ENCODE measurements around the gene PTGER4.
"Not testable (repeated sequence)": the region's sequence is repeated elsewhere in the genome, so short reads cannot be mapped to it uniquely, and the experiment has no call there.

PTGER4 gene

GRCh38 chr5:40694433-40694832 is 14.7 kb downstream of the PTGER4 start:
- DNase-seq = no peak

DNA sequence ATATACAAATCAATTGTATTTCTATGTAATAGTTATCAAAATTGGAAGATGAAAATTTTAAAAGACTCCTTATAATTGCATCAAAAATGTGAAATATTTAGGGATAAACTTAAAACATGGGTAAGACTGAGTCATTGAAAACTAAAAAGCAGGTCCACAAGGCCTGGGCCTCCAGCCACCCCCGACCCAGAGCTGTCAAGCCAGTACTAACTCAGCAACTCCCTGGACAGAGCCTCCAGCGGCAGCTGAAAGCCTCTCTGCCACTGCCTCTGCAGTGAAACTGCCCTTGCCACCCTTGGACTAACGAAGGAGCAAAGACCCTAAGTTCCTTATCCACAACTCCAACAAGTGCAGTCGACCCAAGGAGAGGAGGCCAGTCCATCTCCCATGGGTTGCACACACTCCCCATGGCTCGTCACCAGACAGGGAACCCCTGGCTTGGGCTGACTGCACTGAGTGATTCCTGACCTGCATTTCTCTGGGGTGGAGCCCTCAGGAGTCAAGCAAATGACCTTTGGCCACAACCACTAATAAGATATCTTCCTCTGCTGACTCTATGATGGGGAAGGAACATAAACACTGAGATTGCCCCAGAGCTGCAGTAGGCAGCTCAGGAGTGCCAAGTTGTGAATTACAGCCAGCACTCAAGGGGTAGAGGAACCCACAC is 20.5 kb downstream of the PTGER4 start:
- no peak for DNase-seq

DNA sequence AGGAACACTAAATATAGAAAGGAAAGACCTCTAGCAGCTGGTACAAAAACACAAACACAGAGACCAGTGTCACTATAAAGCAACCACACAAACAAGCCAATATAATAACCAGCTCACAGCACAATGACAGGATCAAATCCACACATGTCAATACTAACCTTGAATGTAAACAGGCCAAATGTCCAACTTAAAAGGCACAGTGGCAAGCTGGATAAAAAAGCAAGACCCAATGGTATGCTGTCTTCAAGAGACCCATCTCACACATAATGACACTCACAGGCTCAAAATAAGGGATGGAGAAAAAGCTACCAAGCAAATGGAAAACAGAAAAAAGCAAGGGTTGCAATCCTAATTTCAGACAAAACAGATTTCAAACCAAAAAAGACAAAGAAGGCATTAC is 22.3 kb downstream of the PTGER4 start:
- not testable (repeated sequence) for DNase-seq

DNA sequence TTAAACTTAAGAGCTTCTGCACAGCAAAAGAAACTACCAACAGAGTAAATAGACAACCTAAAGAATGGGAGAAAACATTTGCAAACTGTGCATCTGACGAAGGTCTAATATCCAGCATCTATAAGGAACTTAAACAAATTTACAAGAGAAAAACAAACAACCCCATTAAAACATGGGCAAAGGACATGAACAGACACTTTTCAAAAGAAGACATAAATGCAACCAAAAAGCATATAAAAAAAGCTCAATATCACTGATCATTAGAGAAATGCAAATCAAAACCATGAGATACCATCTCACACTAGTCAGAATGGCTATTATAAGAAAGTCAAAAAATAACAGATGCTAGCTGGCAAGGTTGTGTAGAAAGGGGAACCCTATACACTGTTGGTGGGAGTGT is 25.8 kb downstream of the PTGER4 start:
- DNase-seq = not testable (repeated sequence)

GRCh38 chr5:40710575-40710974 is 30.9 kb downstream of the PTGER4 start:
- not testable (repeated sequence) for DNase-seq

GRCh38 chr5:40714001-40714400 is 34.3 kb downstream of the PTGER4 start:
- no peak for DNase-seq

GRCh38 chr5:40716000-40716399 is 36.3 kb downstream of the PTGER4 start:
- DNase-seq = no peak

DNA sequence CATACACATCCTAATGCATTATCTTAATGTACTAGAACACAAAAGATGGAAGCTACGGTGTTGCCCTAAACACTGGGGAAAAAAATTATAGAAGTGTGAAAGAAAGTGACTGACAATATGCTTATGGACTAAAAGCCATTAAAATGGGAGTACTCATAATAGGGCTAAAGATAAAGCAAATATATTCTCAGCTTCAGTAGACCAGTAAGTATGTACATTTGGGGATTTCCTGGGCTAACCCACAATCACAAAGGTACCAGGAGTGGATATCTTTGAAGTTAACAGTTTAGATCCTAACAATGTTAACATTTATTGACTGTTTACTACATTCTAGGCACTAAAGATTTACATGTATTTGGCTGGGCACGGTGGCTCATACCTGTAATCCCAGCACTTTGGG is 36.9 kb downstream of the PTGER4 start:
- DNase-seq = no peak

- DNase-seq = no peak
Observed at GRCh38 chr5:40717281-40717680, 37.6 kb downstream of the PTGER4 start.

GRCh38 chr5:40720069-40720468 is 40.4 kb downstream of the PTGER4 start:
- no peak for DNase-seq

DNA sequence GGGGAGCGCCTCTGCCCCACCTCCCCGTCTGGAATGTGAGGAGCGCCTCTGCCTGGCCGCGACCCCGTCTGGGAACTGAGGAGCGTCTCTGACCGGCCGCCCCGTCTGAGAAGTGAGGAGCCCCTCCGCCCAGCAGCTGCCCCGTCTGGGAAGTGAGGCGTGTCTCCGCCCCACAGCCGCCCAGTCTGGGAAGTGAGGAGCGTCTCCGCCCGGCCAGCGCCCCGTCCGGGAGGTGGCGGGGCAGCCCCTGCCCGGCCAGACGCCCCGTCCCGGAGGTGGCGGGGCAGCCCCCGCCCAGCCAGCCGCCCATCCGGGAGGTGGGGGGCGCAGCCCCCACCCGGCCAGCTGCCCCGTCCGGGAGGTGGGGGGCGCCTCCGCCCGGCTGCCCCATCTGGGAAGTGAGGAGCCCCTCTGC is 42.8 kb downstream of the PTGER4 start:
- not testable (repeated sequence) for DNase-seq

DNA sequence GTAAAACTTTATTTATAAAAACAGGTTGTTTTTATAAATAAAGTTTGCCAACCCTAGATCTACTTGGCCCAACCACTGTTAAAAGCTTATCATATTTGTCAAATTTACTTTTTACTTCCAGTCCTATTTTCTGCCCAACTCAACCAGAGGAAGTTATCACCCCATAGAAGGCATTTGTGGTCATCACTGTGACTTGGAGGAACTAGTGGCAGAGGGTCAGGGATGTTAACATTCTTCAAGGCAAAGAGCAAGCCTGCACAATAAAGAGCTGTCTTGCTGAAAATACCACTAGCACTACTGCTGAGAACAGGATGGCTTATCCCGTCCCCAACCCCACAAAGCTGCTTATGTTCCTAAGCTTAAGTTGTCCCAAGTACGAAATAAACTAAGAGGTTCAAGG is 53.7 kb downstream of the PTGER4 start:
- DNase-seq = no peak

DNA sequence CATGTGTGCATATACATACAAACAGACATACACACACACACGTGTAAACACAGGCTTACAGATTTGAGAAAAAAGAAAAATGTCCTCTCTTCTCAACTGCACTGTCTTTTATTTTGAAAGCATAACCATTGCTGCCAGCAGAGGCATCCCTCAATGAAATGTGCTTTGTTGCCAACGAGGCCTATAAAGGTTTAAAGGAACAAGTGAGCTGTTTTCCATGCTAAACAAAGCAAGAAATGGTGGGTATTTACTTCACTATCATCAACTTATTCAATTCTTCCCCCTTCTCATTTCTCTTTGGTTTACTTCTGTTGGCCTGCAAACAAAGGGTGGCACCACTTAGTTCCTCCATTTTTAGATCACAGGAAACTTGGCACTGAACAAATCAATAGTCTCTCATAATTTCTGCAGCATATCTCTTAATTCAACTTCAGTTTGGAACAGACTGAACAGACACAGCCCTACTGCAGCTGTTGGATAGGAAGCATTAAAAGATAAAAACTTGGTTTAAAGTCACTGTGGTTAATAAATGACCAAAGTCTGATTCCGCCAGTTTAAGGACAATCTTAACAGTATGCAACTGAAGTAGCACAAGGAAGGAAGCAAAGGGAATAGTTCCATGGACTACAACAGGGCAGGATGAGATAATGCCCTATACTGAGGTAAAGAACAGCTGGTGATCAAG is 54.3 kb downstream of the PTGER4 start:
- no peak for DNase-seq

GRCh38 chr5:40734986-40735385 is 55.3 kb downstream of the PTGER4 start:
- DNase-seq = no peak

DNA sequence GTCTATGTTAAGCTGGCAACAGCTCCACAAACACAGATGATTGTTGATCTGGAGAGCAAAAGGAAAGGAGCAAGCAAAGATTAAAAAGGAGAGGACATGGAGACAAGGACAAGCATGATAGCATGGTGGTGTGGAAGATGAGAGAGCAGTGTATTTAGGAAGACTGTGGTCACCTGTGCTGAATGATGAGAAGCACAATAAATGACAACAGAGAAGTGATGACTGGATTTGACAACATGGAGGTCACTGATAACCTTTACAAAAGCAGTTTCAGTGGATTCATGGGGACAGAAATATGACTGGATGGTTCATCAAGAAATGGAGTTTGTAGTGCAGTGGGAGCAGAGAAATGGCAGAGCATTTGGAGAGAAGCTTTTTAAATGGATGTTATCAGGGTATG is 55.9 kb downstream of the PTGER4 start:
- DNase-seq = no peak

DNA sequence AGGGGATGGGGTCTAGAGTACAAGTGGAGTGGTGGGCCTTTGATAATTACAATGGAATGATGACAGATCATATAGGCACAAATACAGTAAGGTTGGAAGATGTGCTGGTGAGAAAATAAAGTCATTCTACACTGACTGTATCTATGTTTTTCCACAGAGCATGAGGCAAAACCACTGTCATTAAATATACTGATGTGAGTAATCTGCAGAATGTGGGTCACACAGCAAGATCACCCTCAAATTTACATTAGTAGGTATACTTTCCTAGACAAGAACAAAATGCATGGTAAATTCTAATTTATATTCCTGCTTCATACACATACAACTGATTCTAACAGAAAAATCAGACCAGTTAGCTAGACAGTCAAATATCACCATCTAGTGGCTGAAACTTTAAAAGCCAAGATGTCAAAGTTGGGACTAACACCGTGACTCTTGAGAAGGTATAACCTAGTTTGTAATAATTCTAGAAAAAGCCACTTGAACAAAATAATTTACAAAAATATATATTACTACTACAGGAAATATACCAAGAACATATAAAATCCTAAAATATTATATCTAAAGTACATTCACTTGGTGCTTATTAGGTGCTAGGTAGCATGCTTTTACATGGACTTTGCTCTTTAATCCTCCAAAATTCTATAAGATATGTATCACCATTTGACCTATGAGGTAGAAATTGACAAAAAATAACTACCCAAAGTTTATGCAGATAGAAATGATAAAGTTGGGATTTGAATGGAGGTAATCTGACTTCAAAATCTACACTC is 56.6 kb downstream of the PTGER4 start:
- DNase-seq = peak; percentile 32 to 56

DNA sequence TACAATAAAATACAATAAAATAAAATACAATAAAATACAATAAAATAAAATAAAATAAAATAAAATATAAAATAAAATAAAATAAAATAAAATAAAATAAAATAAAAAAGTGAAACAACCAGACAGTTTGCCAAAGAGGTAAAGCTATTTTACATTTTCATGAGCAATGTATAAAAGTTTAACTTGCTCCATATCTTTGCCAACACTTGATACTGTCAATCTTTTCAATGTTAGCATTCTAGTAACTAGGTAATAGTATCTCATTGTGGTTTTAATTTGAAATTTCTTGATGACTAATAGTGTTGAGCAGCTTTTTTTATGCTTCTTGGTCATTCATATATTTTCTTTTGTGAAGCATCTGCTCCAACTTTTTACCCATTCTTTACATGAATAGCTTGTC is 58.8 kb downstream of the PTGER4 start:
- DNase-seq = no peak

Measured in SHP77 (cell line).